ENCODE measurements around the gene PDE3A.
"Not testable (repeated sequence)": the region's sequence is repeated elsewhere in the genome, so short reads cannot be mapped to it uniquely, and the experiment has no call there.

PDE3A gene

DNA sequence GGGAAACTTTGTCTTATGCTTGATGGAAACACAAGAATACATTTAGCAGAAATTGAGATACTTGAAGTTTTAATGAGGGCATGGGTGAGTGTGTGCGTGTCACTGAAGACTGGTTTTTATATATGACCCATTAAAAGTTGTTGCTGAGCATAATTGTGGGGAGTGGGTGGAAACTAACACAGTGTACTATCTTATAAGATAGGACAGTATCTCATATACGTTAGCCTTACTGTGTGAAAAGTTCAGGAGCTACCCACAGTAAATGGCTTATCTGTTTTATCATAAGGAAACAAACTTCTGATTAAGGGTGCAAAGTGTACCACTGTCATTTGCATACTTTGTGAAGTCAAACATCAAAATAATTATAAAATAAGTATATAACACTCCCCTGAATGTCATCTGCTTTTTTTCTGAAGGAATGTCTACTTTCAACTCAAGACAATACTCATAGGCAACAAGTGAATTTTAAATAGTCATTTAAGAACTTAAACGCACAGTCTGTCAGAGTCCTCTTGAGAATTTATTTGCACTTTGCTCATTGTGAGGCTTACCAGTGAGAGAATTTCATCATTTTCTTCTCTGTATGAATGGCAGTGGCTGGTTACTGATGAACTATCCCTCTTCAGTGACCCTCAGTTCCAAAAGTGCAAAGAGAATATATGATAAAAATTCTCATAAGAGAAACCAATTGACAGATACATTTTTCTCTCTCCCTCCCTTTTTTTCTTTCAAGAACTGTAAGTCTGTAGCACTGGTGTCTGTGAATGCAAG lies 4.2 kb downstream of the PDE3A start:
- FAIRE-seq (no peak), DNase-seq (ENCODE audit: insufficient read length, low spot score) (no peak)

DNA sequence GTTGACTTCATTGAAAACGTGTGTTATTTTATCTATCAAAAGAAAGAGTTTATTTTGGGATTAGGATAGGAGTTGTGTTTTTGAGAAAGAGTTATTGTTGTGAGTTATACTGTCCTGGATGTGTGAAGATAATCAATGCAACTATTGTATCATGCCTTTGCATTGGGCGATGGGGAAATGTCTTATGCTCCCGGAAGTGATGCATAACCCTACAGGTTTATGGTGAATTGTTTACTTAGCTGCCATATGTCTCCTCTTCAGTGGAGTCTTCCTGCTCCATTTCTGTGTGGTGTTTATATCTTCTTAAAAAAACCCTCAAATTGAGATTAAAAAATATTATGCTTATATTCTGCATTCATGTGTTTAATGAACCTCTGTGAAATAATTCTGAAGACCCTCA lies 6.5 kb downstream of the PDE3A start:
- DNase-seq (ENCODE audit: insufficient read length, low spot score) (no peak), FAIRE-seq (no peak)

GRCh38 chr12:20375560-20375959 lies 7.2 kb downstream of the PDE3A start:
- FAIRE-seq (no peak), DNase-seq (ENCODE audit: insufficient read length, low spot score) (no peak)

- no peak for FAIRE-seq
- DNase-seq (ENCODE audit: insufficient read length, low spot score) = no peak
These were observed 8.6 kb downstream of the PDE3A start for GRCh38 chr12:20376984-20377383.

DNA sequence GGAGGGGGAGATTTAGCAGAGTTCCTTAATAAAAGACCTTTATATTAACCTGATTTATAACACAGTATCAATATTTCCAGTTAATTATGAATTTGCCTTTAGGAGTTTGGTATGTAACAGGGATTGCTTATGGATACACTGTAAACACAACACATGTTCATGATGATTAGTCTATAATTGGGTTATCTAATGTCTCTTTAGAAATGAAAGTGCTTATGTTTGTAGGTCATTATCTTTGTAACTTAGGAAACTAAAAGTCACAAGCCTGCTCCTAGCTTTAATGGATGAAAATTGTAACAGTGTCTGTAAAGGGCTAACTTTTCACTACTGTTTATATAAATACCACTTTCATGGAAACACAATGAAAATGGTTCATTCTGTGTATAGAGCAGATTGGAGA lies 9.4 kb downstream of the PDE3A start:
- FAIRE-seq (no peak), DNase-seq (ENCODE audit: insufficient read length, low spot score) (no peak)

GRCh38 chr12:20382117-20382516 lies 13.8 kb downstream of the PDE3A start:
- FAIRE-seq = no peak

DNA sequence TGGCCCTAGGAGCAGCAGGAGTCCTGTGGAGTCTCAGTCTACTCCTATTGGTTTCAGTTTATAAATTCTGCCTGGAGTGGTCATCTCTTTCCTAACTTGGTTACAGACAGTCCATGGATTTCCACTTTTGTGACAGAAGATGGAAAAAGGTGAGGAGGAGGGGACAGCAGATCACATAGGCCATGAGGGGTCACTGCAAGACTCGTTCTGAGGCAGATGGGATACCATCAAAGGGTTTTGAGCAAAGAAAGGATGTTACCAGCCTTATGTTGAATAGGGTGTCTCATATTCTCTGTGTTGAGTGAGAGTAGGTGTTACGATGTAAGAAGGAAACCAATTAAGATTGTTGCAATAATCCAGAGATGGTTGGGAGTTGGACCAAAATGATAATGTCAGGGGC lies 15.3 kb downstream of the PDE3A start:
- FAIRE-seq (no peak), DNase-seq (ENCODE audit: insufficient read length, low spot score) (no peak)

More at GRCh38 chr12:20382117-20382516, 13.8 kb downstream of the PDE3A start:
- no peak for DNase-seq (ENCODE audit: insufficient read length, low spot score)

GRCh38 chr12:20384836-20385235 lies 16.5 kb downstream of the PDE3A start:
- not testable (repeated sequence) for DNase-seq (ENCODE audit: insufficient read length, low spot score); FAIRE-seq

- DNase-seq (ENCODE audit: insufficient read length, low spot score) (no peak), FAIRE-seq (no peak)
These were observed 22.5 kb downstream of the PDE3A start for GRCh38 chr12:20390846-20391245.

- DNase-seq (ENCODE audit: insufficient read length, low spot score) = no peak
- no peak for FAIRE-seq
These were observed 24.0 kb downstream of the PDE3A start for GRCh38 chr12:20392339-20392738.

GRCh38 chr12:20393707-20394106 lies 25.4 kb downstream of the PDE3A start:
- FAIRE-seq (no peak), DNase-seq (ENCODE audit: insufficient read length, low spot score) (no peak)

GRCh38 chr12:20395791-20396550 lies 27.6 kb downstream of the PDE3A start:
- FAIRE-seq = no peak
- no peak for DNase-seq (ENCODE audit: insufficient read length, low spot score)

DNA sequence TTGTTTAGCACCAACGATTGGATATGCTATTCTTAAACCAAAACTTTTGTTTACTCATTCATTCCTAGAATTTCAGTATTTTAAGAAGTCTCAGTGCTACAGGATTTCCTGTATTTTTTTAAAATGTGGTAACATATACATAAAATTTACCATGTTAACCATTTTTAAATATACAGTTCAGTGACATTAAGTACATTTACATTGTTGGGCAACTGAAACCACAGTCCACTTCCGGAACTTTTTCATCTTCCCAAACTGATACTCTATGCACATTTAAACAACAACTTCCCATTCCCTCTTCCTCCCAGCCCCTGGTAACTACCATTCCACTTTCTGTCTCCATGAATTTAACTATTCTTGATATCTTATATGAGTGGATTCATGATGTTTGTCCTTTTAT lies 30.3 kb downstream of the PDE3A start:
- DNase-seq (ENCODE audit: insufficient read length, low spot score) = no peak
- FAIRE-seq = no peak

- no peak for FAIRE-seq
- no peak for DNase-seq (ENCODE audit: insufficient read length, low spot score)
These were observed 31.7 kb downstream of the PDE3A start for GRCh38 chr12:20400003-20400402.

DNA sequence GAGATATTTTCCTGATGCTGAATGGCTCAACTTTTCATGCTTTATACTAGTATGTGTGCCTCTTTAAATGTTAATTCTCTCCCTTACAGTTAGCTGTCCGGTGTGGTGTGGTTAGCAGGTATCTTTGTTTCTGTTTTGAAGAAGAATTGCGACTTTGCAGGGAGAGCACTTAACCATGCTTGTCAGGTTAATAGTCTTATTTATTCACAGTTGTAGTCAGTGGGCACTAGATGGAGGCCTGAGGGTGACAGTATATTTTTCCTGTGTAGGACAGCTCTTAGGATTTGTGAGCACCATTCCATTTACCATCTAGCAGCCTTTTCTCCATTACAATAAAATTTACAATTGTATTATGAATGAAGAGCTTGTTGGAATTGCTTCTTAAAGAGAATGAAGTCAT lies 34.9 kb downstream of the PDE3A start:
- no peak for FAIRE-seq
- no peak for DNase-seq (ENCODE audit: insufficient read length, low spot score)

- FAIRE-seq (no peak), DNase-seq (ENCODE audit: insufficient read length, low spot score) (no peak)
These were observed 36.4 kb downstream of the PDE3A start for GRCh38 chr12:20404576-20405346.

DNA sequence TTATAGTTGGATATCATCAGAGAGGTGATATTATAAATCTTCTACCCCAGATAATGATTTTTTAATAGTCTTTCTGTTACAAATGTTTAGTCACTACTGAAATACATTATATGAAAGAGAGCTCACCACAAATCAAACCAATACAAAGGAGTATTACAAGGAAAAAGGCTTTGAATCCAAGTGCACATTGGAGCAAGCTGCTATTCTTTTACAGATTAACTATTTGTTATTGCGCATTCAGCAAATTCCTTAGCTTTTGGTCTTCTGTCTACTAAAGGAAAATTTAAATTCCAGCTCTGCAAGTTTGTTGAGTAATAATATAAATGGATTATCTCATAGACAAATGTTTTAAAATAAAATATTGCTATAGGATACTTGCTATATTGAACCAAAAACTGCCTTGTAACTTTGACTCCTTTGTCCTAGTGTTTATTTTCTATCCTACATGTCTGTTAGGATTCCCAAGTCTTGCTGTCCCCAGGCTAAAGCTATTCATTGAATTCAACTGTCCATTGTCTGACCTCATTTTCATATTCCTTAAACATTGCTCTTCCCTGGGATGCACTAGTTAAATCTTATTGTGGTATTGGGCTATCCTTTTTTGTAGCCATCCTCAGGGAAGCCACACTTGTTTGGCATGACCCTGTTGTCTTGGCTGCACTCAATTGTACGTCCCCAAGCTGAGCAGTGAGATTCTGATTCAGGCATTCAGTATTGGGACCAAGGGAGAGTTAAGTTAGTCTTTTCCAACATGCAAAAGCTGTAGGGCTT lies 41.5 kb downstream of the PDE3A start:
- FAIRE-seq (no peak), DNase-seq (ENCODE audit: insufficient read length, low spot score) (no peak)

DNA sequence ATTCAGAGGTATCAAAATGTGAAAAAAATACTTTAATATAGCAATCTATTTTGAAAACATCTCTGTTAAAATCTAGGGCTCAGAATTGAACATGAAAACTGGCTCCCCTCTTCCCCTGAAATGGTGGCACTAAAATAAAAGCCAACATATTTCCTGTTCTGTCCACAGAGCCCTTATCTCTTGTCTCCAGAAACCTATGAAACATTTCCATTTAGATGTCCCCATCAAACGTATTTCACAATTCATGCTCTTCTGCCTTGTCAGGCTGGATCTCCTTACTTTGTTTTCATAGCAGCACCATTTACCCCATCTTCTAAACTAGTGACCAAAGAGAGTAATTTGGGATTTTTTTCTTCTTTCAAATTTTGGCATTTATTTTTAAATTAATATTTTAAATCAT lies 42.4 kb downstream of the PDE3A start:
- DNase-seq (ENCODE audit: insufficient read length, low spot score) (no peak), FAIRE-seq (no peak)

DNA sequence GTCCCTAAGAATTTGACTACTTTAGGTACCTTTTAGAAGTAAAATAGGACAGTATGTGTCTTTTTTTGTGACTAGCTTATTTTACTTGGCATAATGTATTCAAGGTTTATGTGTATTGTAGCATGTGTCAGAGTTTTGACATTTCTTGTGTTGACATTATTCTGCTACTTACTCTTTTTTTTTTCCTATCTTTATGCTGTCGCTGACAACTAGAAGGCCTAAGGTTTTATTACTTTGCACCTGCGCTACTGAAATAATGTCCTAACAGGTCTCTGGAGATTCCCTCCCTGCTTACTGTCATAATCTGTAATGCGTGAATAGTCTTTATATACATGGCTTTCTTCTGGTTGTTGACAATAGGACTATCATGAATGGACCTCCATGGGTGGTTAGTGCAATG lies 43.0 kb downstream of the PDE3A start:
- FAIRE-seq (no peak), DNase-seq (ENCODE audit: insufficient read length, low spot score) (no peak)

DNA sequence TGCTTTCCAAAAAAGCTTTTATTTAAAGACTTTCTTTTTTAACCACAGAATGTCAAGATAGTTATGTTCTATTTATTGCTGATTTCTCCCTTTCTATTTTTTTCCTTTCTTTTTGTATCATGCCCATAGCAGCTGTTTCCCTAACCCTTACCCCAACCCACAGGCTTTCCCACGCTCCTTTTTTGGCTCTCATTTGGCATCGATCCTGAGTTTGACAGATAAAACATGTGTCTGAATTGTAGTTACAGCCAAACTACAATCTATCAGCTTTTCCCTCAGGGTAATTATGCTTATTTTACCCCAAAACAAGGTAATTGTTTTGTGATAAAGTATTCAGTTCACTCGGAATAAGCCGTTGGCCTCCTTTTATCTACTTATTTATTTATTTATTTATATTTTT lies 46.7 kb downstream of the PDE3A start:
- no peak for FAIRE-seq

GRCh38 chr12:20415641-20416040 lies 47.3 kb downstream of the PDE3A start:
- DNase-seq (ENCODE audit: insufficient read length, low spot score) (no peak), FAIRE-seq (no peak)

More for the DNA sequence above, 46.7 kb downstream of the PDE3A start:
- no peak for DNase-seq (ENCODE audit: insufficient read length, low spot score)

Measured in GM19239 (cell line).